Activated naive CD8-positive, alpha-beta T cell treated with anti-CD3 and anti-CD28 coated beads for 36 hours (primary cell): ENCODE results near the gene SORCS3. TPM values are rescaled to one million over a fixed set of nuclear protein-coding genes. Genes with fewer than 3 reads are reported as not detected.

Experiments
- DNase-seq: peaks from one replicate; pipeline ENCODE4 v3.0.0; 2021
- H3K27ac Mint-ChIP-seq: one replicate; pipeline ENCODE4 v1.8.0; 2022; ENCODE audit warnings: mild to moderate bottlenecking, moderate library complexity, mixed read lengths
- H3K27me3 Mint-ChIP-seq: one replicate; pipeline ENCODE4 v1.8.0; 2022; ENCODE audit warnings: mild to moderate bottlenecking, mixed read lengths
- H3K36me3 Mint-ChIP-seq: one replicate; pipeline ENCODE4 v1.8.0; 2021; ENCODE audit warnings: mild to moderate bottlenecking, mixed read lengths
- H3K4me1 Mint-ChIP-seq: one replicate; pipeline ENCODE4 v1.8.0; 2021; ENCODE audit warnings: mixed read lengths
- H3K4me3 Mint-ChIP-seq: one replicate; pipeline ENCODE4 v1.8.0; 2022; ENCODE audit warnings: mild to moderate bottlenecking, moderate library complexity, mixed read lengths
- H3K9me3 Mint-ChIP-seq: one replicate; pipeline ENCODE4 v1.8.0; 2022; ENCODE audit warnings: mixed read lengths
- total RNA-seq, 2 experiments: library from RNA; stranded (reverse); gene quantifications; one replicate each; pipeline ENCODE4 v1.2.3, GENCODE V29; 2021

Gene SORCS3
- total RNA-seq, 2 experiments from 2014 or later = not detected

- H3K4me3 Mint-ChIP-seq = no peak overlapping the region
- no peaks in the 10 kb centered on the region for H3K4me1 Mint-ChIP-seq
- no peaks in the 10 kb centered on the region for H3K36me3 Mint-ChIP-seq
- H3K27me3 Mint-ChIP-seq = no peaks in the 10 kb centered on the region
- no peak for DNase-seq
- H3K27ac Mint-ChIP-seq = no peak overlapping the region
- no peaks in the 10 kb centered on the region for H3K9me3 Mint-ChIP-seq
Measured at GRCh38 chr10:105258674-105259065, 617.6 kb downstream of the SORCS3 start.

- no peak for DNase-seq
- Mint-ChIP-seq H3K4me1 (no peaks in the 10 kb centered on the region), H3K27me3 (no peaks in the 10 kb centered on the region), H3K4me3 (no peak overlapping the region), H3K36me3 (no peaks in the 10 kb centered on the region), H3K9me3 (no peaks in the 10 kb centered on the region), H3K27ac (no peak overlapping the region)
Measured at GRCh38 chr10:105259201-105259600, 618.1 kb downstream of the SORCS3 start.

DNA sequence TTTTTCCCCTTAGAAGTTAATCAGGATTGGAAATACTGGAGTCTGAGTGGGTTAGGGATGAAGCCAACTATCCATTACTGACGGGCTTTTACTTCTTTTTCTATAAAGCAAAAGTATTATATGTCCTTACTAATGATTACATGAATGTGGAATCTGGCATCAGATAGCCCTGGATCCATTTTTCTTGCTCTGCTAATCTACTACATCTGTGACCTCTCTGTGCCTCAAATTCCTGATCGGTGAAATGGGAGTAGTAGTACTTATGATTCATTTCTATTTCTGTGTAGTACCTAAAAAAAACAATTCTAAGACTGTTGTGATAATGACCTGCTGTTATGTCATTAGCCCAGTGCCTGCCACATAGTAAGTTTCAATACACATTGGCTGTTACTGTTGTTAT lies 621.6 kb downstream of the SORCS3 start:
- Mint-ChIP-seq H3K4me1 (no peaks in the 10 kb centered on the region), H3K9me3 (no peaks in the 10 kb centered on the region), H3K27ac (no peak overlapping the region), H3K4me3 (no peak overlapping the region), H3K27me3 (no peaks in the 10 kb centered on the region), H3K36me3 (no peaks in the 10 kb centered on the region)
- DNase-seq = no peak

GRCh38 chr10:105266966-105267539 lies 626.0 kb downstream of the SORCS3 start:
- no peak for DNase-seq
- Mint-ChIP-seq H3K9me3 (no peaks in the 10 kb centered on the region), H3K36me3 (no peaks in the 10 kb centered on the region), H3K4me3 (no peak overlapping the region), H3K27me3 (no peaks in the 10 kb centered on the region), H3K4me1 (no peaks in the 10 kb centered on the region), H3K27ac (no peak overlapping the region)

DNA sequence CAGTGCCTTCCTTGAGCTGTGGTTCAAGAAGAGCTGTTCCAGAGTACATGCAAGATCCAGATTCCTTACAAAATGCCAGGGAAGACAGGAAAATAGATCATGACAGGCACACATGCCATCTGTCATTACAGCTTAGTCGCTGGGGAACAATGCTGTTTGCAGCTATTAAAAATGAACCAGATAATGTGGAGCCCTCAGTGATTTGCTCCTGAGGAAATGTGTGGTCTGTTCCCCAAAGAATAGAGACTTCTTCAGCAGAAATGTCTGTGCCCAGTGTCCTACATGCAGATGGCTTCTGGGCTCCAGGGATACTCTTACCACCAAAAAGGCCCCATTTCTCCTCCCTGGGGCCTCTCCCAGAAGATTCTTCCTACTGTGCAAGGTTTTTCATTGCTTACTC lies 627.9 kb downstream of the SORCS3 start:
- H3K36me3 Mint-ChIP-seq = no peaks in the 10 kb centered on the region
- H3K27me3 Mint-ChIP-seq = no peaks in the 10 kb centered on the region
- H3K27ac Mint-ChIP-seq = no peak overlapping the region
- no peaks in the 10 kb centered on the region for H3K9me3 Mint-ChIP-seq
- no peak for DNase-seq
- no peak overlapping the region for H3K4me3 Mint-ChIP-seq
- H3K4me1 Mint-ChIP-seq = no peaks in the 10 kb centered on the region

DNA sequence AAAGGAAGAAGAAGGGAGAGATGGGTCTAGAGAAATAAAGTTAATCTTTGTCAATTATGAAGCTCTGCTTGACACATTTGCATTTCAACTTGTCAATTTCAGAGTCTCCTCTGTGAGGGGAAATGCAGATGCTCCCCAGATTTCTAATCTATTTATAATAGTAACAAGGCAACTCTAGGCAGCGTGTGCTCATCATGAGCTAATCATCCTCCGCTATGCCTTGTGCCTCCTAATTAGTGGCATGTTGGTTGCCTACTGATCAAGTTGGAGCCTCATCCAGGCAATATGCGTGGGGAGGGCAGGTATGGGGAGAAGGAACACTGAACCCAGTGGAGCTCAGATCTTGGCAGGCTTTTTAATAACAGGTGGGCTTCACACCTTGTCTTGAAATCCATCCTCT lies 628.6 kb downstream of the SORCS3 start:
- Mint-ChIP-seq H3K4me1 (peaks cover 2% of the 10 kb centered on the region), H3K36me3 (no peaks in the 10 kb centered on the region), H3K27me3 (no peaks in the 10 kb centered on the region), H3K4me3 (no peak overlapping the region), H3K9me3 (no peaks in the 10 kb centered on the region), H3K27ac (no peak overlapping the region)
- no peak for DNase-seq

DNA sequence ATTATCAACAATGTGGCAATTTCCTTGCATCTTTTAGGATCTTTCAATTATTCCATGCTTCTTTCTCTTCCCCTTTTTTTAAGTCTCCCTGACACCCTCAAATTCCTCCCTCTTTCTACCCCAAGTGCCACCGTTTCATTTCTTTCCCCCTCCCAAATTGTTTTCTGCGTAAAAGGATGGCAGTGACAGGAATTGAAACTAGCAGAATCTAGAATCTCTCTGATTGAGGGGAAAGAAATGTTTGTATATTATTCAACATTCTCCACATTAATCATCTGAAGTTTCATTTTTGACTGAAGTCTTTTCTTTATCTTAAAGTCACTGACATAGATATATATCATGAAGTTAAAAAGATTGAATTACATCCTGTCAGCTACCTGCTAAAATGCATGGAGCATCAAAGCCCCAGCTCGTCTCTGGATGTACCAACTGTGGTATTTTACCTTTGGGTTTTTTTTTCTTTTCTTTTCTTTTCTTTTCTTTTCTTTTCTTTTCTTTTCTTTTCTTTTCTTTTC lies 633.5 kb downstream of the SORCS3 start:
- Mint-ChIP-seq H3K36me3 (no peaks in the 10 kb centered on the region), H3K4me3 (no peak overlapping the region), H3K27me3 (no peaks in the 10 kb centered on the region), H3K4me1 (peaks cover 2% of the 10 kb centered on the region), H3K27ac (no peak overlapping the region), H3K9me3 (peaks cover 2% of the 10 kb centered on the region)
- no peak for DNase-seq

GRCh38 chr10:105278439-105278838 lies 637.3 kb downstream of the SORCS3 start:
- Mint-ChIP-seq H3K27me3 (no peaks in the 10 kb centered on the region), H3K9me3 (peaks cover 2% of the 10 kb centered on the region), H3K27ac (no peak overlapping the region), H3K4me1 (peaks cover 2% of the 10 kb centered on the region), H3K4me3 (no peak overlapping the region), H3K36me3 (no peaks in the 10 kb centered on the region)
- DNase-seq = no peak

DNA sequence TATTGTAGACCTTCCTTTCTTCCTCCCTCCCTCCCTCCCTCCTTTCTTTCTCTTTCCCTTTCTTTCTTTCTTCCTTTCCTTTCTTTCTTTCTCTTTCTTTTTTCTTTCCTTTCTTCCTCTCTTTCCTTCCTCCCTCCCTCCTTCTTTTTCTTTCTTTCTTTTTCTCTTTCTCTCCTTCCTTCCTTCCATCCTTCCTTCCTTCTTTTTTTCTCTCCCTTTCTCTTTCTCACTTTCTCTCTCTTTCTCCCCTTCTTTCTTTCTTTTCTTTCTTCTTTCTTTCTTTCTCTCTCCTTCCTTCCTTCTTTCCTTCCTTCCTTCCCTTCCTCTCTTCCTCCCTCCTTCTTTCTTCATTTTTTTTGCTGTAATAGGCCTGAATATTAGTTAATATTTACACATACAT lies 638.0 kb downstream of the SORCS3 start:
- Mint-ChIP-seq H3K27ac (no peak overlapping the region), H3K27me3 (no peaks in the 10 kb centered on the region), H3K4me3 (no peak overlapping the region), H3K9me3 (peaks cover 2% of the 10 kb centered on the region), H3K36me3 (no peaks in the 10 kb centered on the region), H3K4me1 (peaks cover 2% of the 10 kb centered on the region)
- DNase-seq = no peak

- DNase-seq = no peak
- H3K4me1 Mint-ChIP-seq = no peaks in the 10 kb centered on the region
- H3K27me3 Mint-ChIP-seq = no peaks in the 10 kb centered on the region
- H3K36me3 Mint-ChIP-seq = no peaks in the 10 kb centered on the region
- no peak overlapping the region for H3K27ac Mint-ChIP-seq
- no peak overlapping the region for H3K4me3 Mint-ChIP-seq
- H3K9me3 Mint-ChIP-seq = peaks cover 2% of the 10 kb centered on the region
Measured at GRCh38 chr10:105280895-105281294, 639.8 kb downstream of the SORCS3 start.

- DNase-seq = no peak
- H3K27ac Mint-ChIP-seq = no peak overlapping the region
- H3K4me3 Mint-ChIP-seq = no peak overlapping the region
- H3K36me3 Mint-ChIP-seq = no peaks in the 10 kb centered on the region
- H3K27me3 Mint-ChIP-seq = no peaks in the 10 kb centered on the region
- H3K4me1 Mint-ChIP-seq = no peaks in the 10 kb centered on the region
- H3K9me3 Mint-ChIP-seq = no peaks in the 10 kb centered on the region
Measured at GRCh38 chr10:105284476-105285215, 643.6 kb downstream of the SORCS3 start.

- no peak overlapping the region for H3K4me3 Mint-ChIP-seq
- no peaks in the 10 kb centered on the region for H3K9me3 Mint-ChIP-seq
- no peaks in the 10 kb centered on the region for H3K4me1 Mint-ChIP-seq
- no peak overlapping the region for H3K27ac Mint-ChIP-seq
- DNase-seq = no peak
- no peaks in the 10 kb centered on the region for H3K36me3 Mint-ChIP-seq
- H3K27me3 Mint-ChIP-seq = no peaks in the 10 kb centered on the region
Measured at GRCh38 chr10:105288026-105288425, 646.9 kb downstream of the SORCS3 start.

GRCh38 chr10:105288613-105289012 lies 647.5 kb downstream of the SORCS3 start:
- no peaks in the 10 kb centered on the region for H3K9me3 Mint-ChIP-seq
- H3K4me3 Mint-ChIP-seq = no peak overlapping the region
- no peak for DNase-seq

GRCh38 chr10:105291571-105291970 lies 650.5 kb downstream of the SORCS3 start:
- no peaks in the 10 kb centered on the region for H3K4me1 Mint-ChIP-seq

More at GRCh38 chr10:105288613-105289012, 647.5 kb downstream of the SORCS3 start:
- Mint-ChIP-seq H3K4me1 (no peaks in the 10 kb centered on the region), H3K27ac (no peak overlapping the region), H3K36me3 (no peaks in the 10 kb centered on the region), H3K27me3 (no peaks in the 10 kb centered on the region)

GRCh38 chr10:105292236-105292635 lies 651.1 kb downstream of the SORCS3 start:
- H3K27ac Mint-ChIP-seq = no peak overlapping the region
- H3K4me1 Mint-ChIP-seq = no peaks in the 10 kb centered on the region
- DNase-seq = no peak
- no peaks in the 10 kb centered on the region for H3K27me3 Mint-ChIP-seq
- H3K36me3 Mint-ChIP-seq = no peaks in the 10 kb centered on the region
- no peak overlapping the region for H3K4me3 Mint-ChIP-seq
- H3K9me3 Mint-ChIP-seq = peaks cover 5% of the 10 kb centered on the region

More at GRCh38 chr10:105291571-105291970, 650.5 kb downstream of the SORCS3 start:
- Mint-ChIP-seq H3K27me3 (no peaks in the 10 kb centered on the region), H3K9me3 (peaks cover 5% of the 10 kb centered on the region), H3K36me3 (no peaks in the 10 kb centered on the region), H3K4me3 (no peak overlapping the region), H3K27ac (no peak overlapping the region)
- no peak for DNase-seq
